Left renal cortex interstitium (tissue), 4 donors: Measurements from ENCODE around the gene STK38. TPM values are rescaled to one million over a fixed set of nuclear protein-coding genes. Genes with fewer than 3 reads are reported as not detected.
"Not testable (repeated sequence)": the region's sequence is repeated elsewhere in the genome, so short reads cannot be mapped to it uniquely, and the experiment has no call there.

Experiments
- DNase-seq, 4 donors: peaks; one replicate each; pipeline ENCODE4 v3.0.0-alpha.2; 2013; ENCODE audit warnings: low read depth in 4 of 4, low spot score in 2 of 4, missing footprints in 1 of 4
- polyA plus RNA-seq, 4 donors: library from polyadenylated mRNA; unstranded; fragments of 120-200 nt; gene quantifications; one replicate each; pipeline ENCODE4 v1.2.1, GENCODE V29; 2013; ENCODE audit not compliant: insufficient read length in 4 of 4

STK38 gene
- polyA plus RNA-seq, 4 donors, result 40.3 to 60.5 (median 50.0) TPM

- DNase-seq, result no peak
These were observed 55.8 kb downstream of the STK38 start for GRCh38 chr6:36491378-36491965.

- DNase-seq, result no peak
These were observed 57.9 kb downstream of the STK38 start for GRCh38 chr6:36489426-36489825.

GRCh38 chr6:36488221-36488620 is 59.1 kb downstream of the STK38 start:
- DNase-seq, result no peak

- no peak for DNase-seq
These were observed 59.6 kb downstream of the STK38 start for GRCh38 chr6:36487698-36488097.

- DNase-seq, result no peak
These were observed 62.5 kb downstream of the STK38 start for GRCh38 chr6:36484736-36485135.

- not testable (repeated sequence) for DNase-seq
These were observed 64.0 kb downstream of the STK38 start for GRCh38 chr6:36483326-36483725.

GRCh38 chr6:36479256-36479655 is 68.0 kb downstream of the STK38 start:
- no peak for DNase-seq

- DNase-seq, result no peak
These were observed 69.2 kb downstream of the STK38 start for GRCh38 chr6:36478051-36478526.

- DNase-seq, result no peak
These were observed 77.3 kb downstream of the STK38 start for GRCh38 chr6:36469946-36470345.

- DNase-seq, result no peak
These were observed 78.1 kb downstream of the STK38 start for GRCh38 chr6:36469148-36469661.

GRCh38 chr6:36467625-36468024 is 79.7 kb downstream of the STK38 start:
- no peak for DNase-seq

- DNase-seq, result no peak
These were observed 83.0 kb downstream of the STK38 start for GRCh38 chr6:36464233-36464632.

- no peak for DNase-seq
These were observed 83.6 kb downstream of the STK38 start for GRCh38 chr6:36463676-36464075.

- no peak for DNase-seq
These were observed 85.6 kb downstream of the STK38 start for GRCh38 chr6:36461646-36462045.

- no peak for DNase-seq
These were observed 86.4 kb downstream of the STK38 start for GRCh38 chr6:36460916-36461315.

GRCh38 chr6:36459501-36459900 is 87.8 kb downstream of the STK38 start:
- DNase-seq, result no peak

- DNase-seq, result no peak
These were observed 91.7 kb downstream of the STK38 start for GRCh38 chr6:36455486-36456027.

GRCh38 chr6:36452897-36453296 is 94.4 kb downstream of the STK38 start:
- DNase-seq, result not testable (repeated sequence)

- DNase-seq, result not testable (repeated sequence)
These were observed 98.1 kb downstream of the STK38 start for GRCh38 chr6:36449173-36449572.

- no peak for DNase-seq
These were observed 101.7 kb downstream of the STK38 start for GRCh38 chr6:36445621-36446020.

- no peak for DNase-seq
These were observed 102.8 kb downstream of the STK38 start for GRCh38 chr6:36444470-36444869.
